B cell (primary cell): Measurements from ENCODE around the gene KIAA1217. TPM values are rescaled to one million over a fixed set of nuclear protein-coding genes. Genes with fewer than 3 reads are reported as not detected.

Source experiments
- ATAC-seq: fragments of 200-7000 bp; cut with Tn5 transposase; one replicate; pipeline ENCODE4 v1.10.0; 2021; ENCODE audit warnings: low read depth, mild to moderate bottlenecking, moderate number of reproducible peaks, moderate library complexity
- CTCF ChIA-PET: fragments of 350-600 bp; sonication (Branson Sonifier 250); formaldehyde crosslinking; loops from one replicate; lab custom pipeline; 2021; ENCODE audit warnings: antibody characterized with exemption, inconsistent platforms; lab: Charles Lee
- POLR2A ChIA-PET: fragments of 350-600 bp; sonication (Branson Sonifier 250); formaldehyde crosslinking; loops from one replicate; lab custom pipeline; 2021; ENCODE audit warnings: antibody characterized with exemption; lab: Charles Lee
- DNase-seq: peaks from one replicate; pipeline ENCODE4 v3.0.0; 2013
- H2AFZ ChIP-seq: 2 replicates; pipeline ENCODE4 v1.6.1; 2012; ENCODE audit warnings: mild to moderate bottlenecking, low read depth, low read length; ENCODE audit not compliant: insufficient read depth, poor library complexity, severe bottlenecking
- H3K27ac ChIP-seq, 2 donors: 1 replicate in 1 of 2; 2 replicates in 1 of 2; pipeline ENCODE4 v1.5.1; 2012 to 2013; ENCODE audit warnings: low read length in 2 of 2, mild to moderate bottlenecking in 2 of 2, moderate library complexity in 1 of 2
- H3K27me3 ChIP-seq, 4 experiments: fragments of 200-600 bp in 1 of 4; sonication (generic) in 1 of 4; replicated peaks in 1 of 4; 1 replicate in 2 of 4; 2 replicates in 2 of 4; pipeline versions ENCODE4 v1.6.1 to v1.7.0; 2013 to 2016; ENCODE audit warnings: low read length in 3 of 4, mild to moderate bottlenecking in 2 of 4, mixed read lengths in 1 of 4, moderate library complexity in 1 of 4; ENCODE audit not compliant: insufficient read depth in 4 of 4, control insufficient read depth in 3 of 4; ENCODE audit errors: control extremely low read depth in 1 of 4
- H3K36me3 ChIP-seq, 2 experiments: replicated peaks in 1 of 2; 1 replicate in 1 of 2; 2 replicates in 1 of 2; pipeline versions ENCODE4 v1.6.1 to v1.7.1; 2013; ENCODE audit warnings: low read length in 1 of 2; ENCODE audit not compliant: insufficient read depth in 2 of 2, control insufficient read depth in 1 of 2; ENCODE audit errors: control extremely low read depth in 1 of 2, extremely low read depth in 1 of 2
- H3K4me1 ChIP-seq, 2 donors: fragments of 200-600 bp in 1 of 2; sonication (generic) in 1 of 2; 1 replicate in 1 of 2; 2 replicates in 1 of 2; pipeline versions ENCODE4 v1.5.1 to v1.6.1; 2013 to 2017; ENCODE audit warnings: low read length in 2 of 2; ENCODE audit not compliant: control insufficient read depth in 2 of 2, insufficient read depth in 2 of 2
- H3K4me2 ChIP-seq: replicated peaks from 2 replicates; pipeline ENCODE3; 2012; ENCODE audit warnings: mild to moderate bottlenecking, low read depth, low read length; ENCODE audit not compliant: poor library complexity, severe bottlenecking
- H3K4me3 ChIP-seq, 5 experiments: fragments of 200-600 bp in 1 of 5; sonication (generic) in 1 of 5; 1 replicate in 3 of 5; 2 replicates in 2 of 5; pipeline versions ENCODE4 v1.5.1 to v1.7.0; 2011 to 2016; ENCODE audit warnings: low read length in 4 of 5, mild to moderate bottlenecking in 4 of 5, low read depth in 2 of 5, control low read depth in 1 of 5, moderate library complexity in 1 of 5; ENCODE audit not compliant: insufficient read depth in 1 of 5; ENCODE audit errors: control extremely low read depth in 1 of 5, extremely low read depth in 1 of 5
- H3K79me2 ChIP-seq: fragments of 200-600 bp; sonication (generic); one replicate; pipeline ENCODE4 v1.6.0; 2016; ENCODE audit warnings: low read length; ENCODE audit not compliant: control insufficient read depth, insufficient read depth
- H3K9ac ChIP-seq: fragments of 200-600 bp; sonication (generic); 2 replicates; pipeline ENCODE4 v1.6.1; 2017; ENCODE audit warnings: mild to moderate bottlenecking, low read length, moderate library complexity
- H3K9me3 ChIP-seq, 3 donors: one replicate each; pipeline versions ENCODE4 v1.6.1 to v1.7.1; 2013; ENCODE audit warnings: low read length in 2 of 3; ENCODE audit not compliant: control insufficient read depth in 2 of 3, insufficient read depth in 1 of 3; ENCODE audit errors: control extremely low read depth in 1 of 3
- H4K20me1 ChIP-seq: 2 replicates; pipeline ENCODE4 v1.6.0; 2012; ENCODE audit warnings: mild to moderate bottlenecking, low read length; ENCODE audit not compliant: insufficient read depth, control insufficient read depth, poor library complexity, severe bottlenecking
- H3K27ac Mint-ChIP-seq: one replicate; pipeline ENCODE4 v1.8.0; 2021; ENCODE audit warnings: mixed read lengths
- H3K27me3 Mint-ChIP-seq: one replicate; pipeline ENCODE4 v1.8.0; 2021; ENCODE audit warnings: mixed read lengths
- H3K4me1 Mint-ChIP-seq: one replicate; pipeline ENCODE4 v1.8.0; 2021; ENCODE audit warnings: mixed read lengths
- H3K4me3 Mint-ChIP-seq: one replicate; pipeline ENCODE4 v1.8.0; 2021; ENCODE audit warnings: mixed read lengths
- H3K9me3 Mint-ChIP-seq: one replicate; pipeline ENCODE4 v1.8.0; 2022; ENCODE audit warnings: mixed read lengths; ENCODE audit not compliant: insufficient read depth
- CTCF ChIP-seq: fragments of 200-600 bp; IDR thresholded peaks from one replicate; pipeline ENCODE4 v1.8.0; 2022; ENCODE audit warnings: antibody characterized with exemption, mild to moderate bottlenecking
- EZH2 ChIP-seq: IDR thresholded peaks from 2 replicates; pipeline ENCODE4 v1.6.1; 2012; ENCODE audit warnings: borderline replicate concordance, low read depth, mild to moderate bottlenecking, moderate library complexity, low read length; ENCODE audit not compliant: insufficient read depth, poor library complexity, severe bottlenecking
- WGBS: methylation state at CpG from one replicate; pipeline ENCODE4 v1.1.5; 2013; ENCODE audit warnings: missing lambda C conversion rate; ENCODE audit not compliant: insufficient coverage; 5-methylcytosine and 5-hydroxymethylcytosine counted together
- intact Hi-C: fragments of 100-400 bp; cut with micrococcal nuclease; formaldehyde crosslinking; loops from one replicate; pipeline ENCODE4 v1.10.0; 2022
- polyA plus RNA-seq: library from polyadenylated mRNA; depleted of rRNA; stranded (reverse); fragments of >200 nt; gene quantifications from 2 replicates; pipeline ENCODE4 v1.2.3, GENCODE V29; 2012
- total RNA-seq, 2 donors: library from RNA; stranded (reverse); fragments of 120-200 nt in 1 of 2; gene quantifications; 1 replicate in 1 of 2; 2 replicates in 1 of 2; pipeline versions ENCODE4 v1.2.3 to v1.2.4, GENCODE V29; 2013 to 2022

Gene KIAA1217
- total and polyA plus RNA-seq, 2 donors (not counting 1 experiment from before 2014, with no cell fraction given) = 0.67 TPM; not detected in 1

DNA sequence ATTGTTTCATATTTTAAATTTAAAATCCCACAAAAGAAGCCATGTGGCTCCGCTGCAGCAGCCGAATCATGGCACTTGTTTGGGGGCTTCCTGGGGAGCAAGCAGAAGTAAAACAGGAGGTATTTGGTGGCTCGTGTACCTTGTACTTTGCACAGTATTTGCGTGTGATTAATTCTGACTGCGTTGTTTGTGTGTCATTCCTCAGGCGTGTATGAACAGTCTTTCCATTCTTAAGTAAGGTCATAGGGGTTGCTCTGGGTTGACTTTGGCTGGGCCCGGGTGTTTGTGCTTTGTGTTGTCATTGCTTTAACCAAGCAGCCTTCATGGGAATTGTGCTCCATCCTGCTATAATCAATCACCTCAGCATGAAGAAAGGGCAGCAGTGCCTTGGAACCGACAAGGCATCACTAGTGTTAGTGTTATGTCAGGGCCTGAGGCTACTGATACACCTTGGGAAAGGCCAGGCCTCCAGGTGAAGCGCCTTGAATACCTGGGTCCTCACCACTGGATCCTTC lies 332.4 kb downstream of the KIAA1217 start:
- H3K36me3 ChIP-seq = no peaks in the 10 kb centered on the region
- H3K9ac ChIP-seq = no peak overlapping the region
- no peak overlapping the region for H3K27ac ChIP-seq
- no peak for ATAC-seq
- no peak overlapping the region for H3K4me2 ChIP-seq
- Mint-ChIP-seq H3K4me3 (no peak overlapping the region), H3K27me3 (no peaks in the 10 kb centered on the region), H3K4me1 (no peaks in the 10 kb centered on the region), H3K27ac (no peak overlapping the region), H3K9me3 (no peaks in the 10 kb centered on the region)
- H3K79me2 ChIP-seq = no peaks in the 10 kb centered on the region
- WGBS = 92% methylated on average over 7 of the region's 9 CpGs
- ChIA-PET CTCF (interaction anchor here (0.6 kb wide), 1 partner anchor 401 kb away, joined by 4 read pairs; no protein-coding TSS in a partner anchor), POLR2A (no interaction called here)
- no peak for TF ChIP-seq EZH2
- no peak for TF ChIP-seq CTCF
- H2AFZ ChIP-seq = no peak overlapping the region
- H3K4me1 ChIP-seq = no peaks in the 10 kb centered on the region
- DNase-seq = no peak
- intact Hi-C loops = no loop called here
- no peaks in the 10 kb centered on the region for H3K27me3 ChIP-seq
- H3K9me3 ChIP-seq = no peaks in the 10 kb centered on the region
- no peak overlapping the region for H3K4me3 ChIP-seq
- no peaks in the 10 kb centered on the region for H4K20me1 ChIP-seq

DNA sequence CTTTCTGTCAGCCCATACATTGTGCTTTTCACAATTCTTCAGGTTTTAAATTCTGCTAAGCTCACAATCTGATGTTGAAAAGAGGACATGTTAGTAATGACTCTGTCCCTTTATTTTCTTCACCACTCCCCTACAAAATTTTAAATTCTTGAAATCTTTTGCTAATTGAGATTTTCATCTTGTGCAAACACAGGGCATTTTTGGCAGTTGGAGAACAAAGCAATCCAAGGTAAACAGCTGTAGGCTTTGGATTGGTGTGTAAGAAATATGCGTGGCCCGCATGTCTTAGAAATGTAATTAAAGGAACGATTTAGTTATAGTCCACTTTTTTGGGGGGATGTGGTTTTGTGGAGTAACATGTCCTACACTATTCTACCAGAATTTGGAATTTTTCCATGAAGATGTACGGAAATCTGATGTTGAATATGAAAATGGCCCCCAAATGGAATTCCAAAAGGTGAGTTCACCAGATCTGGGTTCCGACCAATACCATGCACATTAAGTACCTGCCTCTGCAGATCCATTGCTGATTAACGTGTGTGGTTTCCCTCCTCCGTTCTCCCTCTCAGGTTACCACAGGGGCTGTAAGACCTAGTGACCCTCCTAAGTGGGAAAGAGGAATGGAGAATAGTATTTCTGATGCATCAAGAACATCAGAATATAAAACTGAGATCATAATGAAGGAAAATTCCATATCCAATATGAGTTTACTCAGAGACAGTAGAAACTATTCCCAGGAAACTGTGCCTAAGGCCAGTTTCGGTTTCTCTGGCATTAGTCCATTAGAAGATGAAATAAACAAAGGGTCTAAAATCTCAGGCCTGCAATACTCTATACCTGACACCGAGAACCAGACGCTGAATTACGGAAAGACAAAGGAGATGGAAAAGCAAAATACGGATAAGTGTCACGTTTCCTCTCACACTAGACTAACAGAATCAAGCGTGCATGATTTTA lies 333.7 kb downstream of the KIAA1217 start:
- Histone ChIP-seq H3K27me3 (no peaks in the 10 kb centered on the region), H3K4me2 (no peak overlapping the region), H4K20me1 (no peaks in the 10 kb centered on the region), H3K9me3 (no peaks in the 10 kb centered on the region), H3K4me3 (no peak overlapping the region), H3K36me3 (no peaks in the 10 kb centered on the region), H2AFZ (no peak overlapping the region), H3K27ac (no peak overlapping the region), H3K4me1 (no peaks in the 10 kb centered on the region), H3K79me2 (no peaks in the 10 kb centered on the region), H3K9ac (no peak overlapping the region)
- WGBS = 97% methylated on average over 5 of the region's 14 CpGs
- Mint-ChIP-seq H3K27me3 (no peaks in the 10 kb centered on the region), H3K4me1 (no peaks in the 10 kb centered on the region), H3K9me3 (no peaks in the 10 kb centered on the region), H3K4me3 (no peak overlapping the region), H3K27ac (no peak overlapping the region)
- no peak for TF ChIP-seq EZH2
- no peak for TF ChIP-seq CTCF
- CTCF ChIA-PET = no interaction called here
- ATAC-seq (no peak), DNase-seq (no peak)
- POLR2A ChIA-PET = no interaction called here
- intact Hi-C loops = no loop called here
